Measurements from ENCODE around the gene ERGIC1. TPM values are rescaled to one million over a fixed set of nuclear protein-coding genes. Genes with fewer than 3 reads are reported as not detected.

The ERGIC1 gene
- total and polyA plus RNA-seq, 7 donors = 49.9 to 116 (median 53.9) TPM

DNA sequence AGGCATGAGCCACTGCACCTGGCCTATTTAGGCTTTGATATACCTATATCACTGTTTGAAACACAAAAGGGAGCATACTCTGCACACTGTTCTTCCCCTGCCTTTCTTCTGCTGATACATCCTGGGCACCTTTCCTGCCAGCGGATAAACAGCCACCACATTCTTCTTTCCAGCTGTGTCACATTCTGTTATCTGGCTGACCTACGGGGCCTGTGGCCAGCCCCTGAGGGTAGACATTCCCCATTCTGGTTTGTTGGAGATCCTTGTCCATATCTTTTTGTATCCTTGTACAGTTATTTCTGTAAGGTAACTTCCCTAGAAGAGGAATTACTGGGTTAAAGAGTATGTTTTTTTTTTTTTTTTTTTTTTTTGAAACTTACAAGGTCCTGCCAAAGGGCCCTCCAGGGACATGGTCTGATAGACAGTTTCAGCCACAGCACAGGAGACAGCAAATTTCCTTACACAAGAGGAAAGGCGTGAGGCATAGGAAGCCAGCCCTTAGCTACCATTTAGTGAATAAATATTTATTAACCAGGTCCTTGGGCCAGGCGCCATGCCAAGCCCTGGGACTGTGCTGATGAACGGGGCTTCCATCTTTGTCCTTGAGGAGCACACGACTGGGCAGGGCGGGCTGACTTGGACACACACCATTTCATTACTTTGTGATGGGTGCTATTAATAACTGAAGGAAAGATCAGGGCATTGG is 57.8 kb downstream of the ERGIC1 start:
- Histone ChIP-seq H3K9me3 (no peaks in the 10 kb centered on the region), H3K4me1 (peaks cover 40% of the 10 kb centered on the region), H3K27ac (peak overlapping the region; percentile 90), H3K36me3 (ENCODE audit: insufficient read depth in 1 of 2, low read depth in 1 of 2) (peaks cover 0 to 22% of the 10 kb centered on the region in 2 donors), H3K27me3 (ENCODE audit: insufficient read depth in 3 of 3, low read length in 2 of 3) (no peaks in the 10 kb centered on the region), H3K4me3 (no peak overlapping the region)
- no peak for TF ChIP-seq CTCF (IDR thresholded peaks at IDR 0.05)
- 30 to 35% (median 33%) methylated on average over 7 of the region's 7 CpGs for WGBS, 3 donors
- ATAC-seq = peak; percentile 34 to 58 (median 48)
- intact Hi-C loops (cut with DNase I) = no loop called here
- peak; percentile 72 to 83 for DNase-seq

GRCh38 chr5:172892713-172893112 is 58.7 kb downstream of the ERGIC1 start:
- DNase-seq = peak; percentile 55 to 79
- intact Hi-C loops (cut with DNase I) = no loop called here
- no peaks in the 10 kb centered on the region for H3K27me3 ChIP-seq (ENCODE audit: insufficient read depth in 3 of 3, low read length in 2 of 3)
- H3K4me3 ChIP-seq = no peak overlapping the region
- H3K9me3 ChIP-seq = no peaks in the 10 kb centered on the region
- no peak for TF ChIP-seq CTCF (IDR thresholded peaks at IDR 0.05)
- peak overlapping the region; percentile 90 for H3K27ac ChIP-seq
- H3K36me3 ChIP-seq (ENCODE audit: insufficient read depth in 1 of 2, low read depth in 1 of 2) = peaks cover 0 to 22% of the 10 kb centered on the region in 2 donors
- WGBS, 3 donors = 15 to 21% (median 16%) methylated on average over 7 of the region's 7 CpGs
- ATAC-seq = peak; percentile 89 to 96 (median 93)
- peaks cover 44% of the 10 kb centered on the region for H3K4me1 ChIP-seq

DNA sequence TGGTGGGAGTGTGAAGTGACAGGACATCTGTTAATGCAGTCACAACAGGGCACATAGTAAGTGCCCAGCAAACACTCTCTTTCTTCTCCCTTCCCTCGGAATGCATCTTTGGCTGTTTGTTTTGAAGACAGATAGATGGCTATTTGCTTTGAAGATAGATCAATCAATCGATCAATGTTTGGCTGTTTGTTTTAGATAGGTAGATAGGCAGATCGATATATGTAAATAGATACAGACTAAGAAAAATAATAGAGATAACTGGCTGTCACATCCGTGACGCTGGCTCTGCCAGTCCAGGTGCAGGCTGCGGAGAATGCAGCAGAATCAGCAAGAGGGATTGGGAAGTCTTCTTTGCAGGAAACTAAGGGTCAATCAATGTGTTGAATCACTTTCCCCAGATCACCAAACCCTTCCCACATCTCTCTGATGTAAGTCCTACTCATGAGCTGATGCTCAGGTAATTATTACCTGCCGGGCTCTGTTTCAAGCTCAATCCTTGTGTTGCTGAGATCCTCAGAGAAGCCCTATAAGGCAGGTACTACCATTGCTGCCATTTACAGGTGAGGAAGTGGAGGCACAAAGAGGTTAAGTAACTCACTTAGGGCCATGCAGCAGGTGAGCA is 60.8 kb downstream of the ERGIC1 start:
- Histone ChIP-seq H3K4me3 (no peak overlapping the region), H3K9me3 (no peaks in the 10 kb centered on the region), H3K27ac (peak overlapping the region; percentile 3), H3K4me1 (peaks cover 54% of the 10 kb centered on the region), H3K27me3 (ENCODE audit: insufficient read depth in 3 of 3, low read length in 2 of 3) (no peaks in the 10 kb centered on the region), H3K36me3 (ENCODE audit: insufficient read depth in 1 of 2, low read depth in 1 of 2) (peaks cover 0 to 8% of the 10 kb centered on the region in 2 donors)
- intact Hi-C loops (cut with DNase I) = no loop called here
- WGBS, 3 donors = 92 to 97% (median 95%) methylated on average over 7 of the region's 7 CpGs
- ATAC-seq (no peak), DNase-seq (no peak)
- no peak for TF ChIP-seq CTCF (IDR thresholded peaks at IDR 0.05)

DNA sequence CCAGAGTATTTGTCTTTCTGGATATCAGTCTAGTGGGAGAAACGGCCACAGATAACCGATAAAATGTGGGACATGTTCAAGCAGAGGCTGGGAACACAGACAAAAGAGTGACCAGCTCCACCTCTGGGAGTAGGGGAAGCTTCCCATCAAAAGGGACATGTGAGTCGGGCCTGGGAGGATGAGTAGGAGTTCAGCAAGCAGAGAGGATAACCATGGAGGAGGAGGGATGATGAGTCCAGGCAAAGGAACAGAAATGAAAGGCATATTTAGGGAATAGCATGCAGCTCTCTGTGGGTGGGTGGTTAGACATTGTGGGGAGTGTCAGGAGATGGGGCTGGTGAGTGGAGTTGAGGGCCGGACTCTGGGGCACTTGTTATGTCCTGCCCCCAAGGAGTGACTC is 61.5 kb downstream of the ERGIC1 start:
- intact Hi-C loops (cut with DNase I) = no loop called here
- H3K4me1 ChIP-seq = peaks cover 61% of the 10 kb centered on the region
- DNase-seq = no peak
- H3K36me3 ChIP-seq (ENCODE audit: insufficient read depth in 1 of 2, low read depth in 1 of 2) = peaks cover 0 to 1% of the 10 kb centered on the region in 2 donors
- no peaks in the 10 kb centered on the region for H3K9me3 ChIP-seq
- H3K27ac ChIP-seq = peak overlapping the region; percentile 3
- no peak for ATAC-seq
- 91 to 98% (median 97%) methylated on average over 4 of the region's 4 CpGs for WGBS, 3 donors
- no peaks in the 10 kb centered on the region for H3K27me3 ChIP-seq (ENCODE audit: insufficient read depth in 3 of 3, low read length in 2 of 3)
- no peak for TF ChIP-seq CTCF (IDR thresholded peaks at IDR 0.05)
- H3K4me3 ChIP-seq = no peak overlapping the region
